ENCODE results near the gene NDUFB11.

The NDUFB11 gene

GRCh38 chrX:47174376-47174775 is 29.9 kb upstream of the NDUFB11 start:
- DNase-seq = no peak

DNA sequence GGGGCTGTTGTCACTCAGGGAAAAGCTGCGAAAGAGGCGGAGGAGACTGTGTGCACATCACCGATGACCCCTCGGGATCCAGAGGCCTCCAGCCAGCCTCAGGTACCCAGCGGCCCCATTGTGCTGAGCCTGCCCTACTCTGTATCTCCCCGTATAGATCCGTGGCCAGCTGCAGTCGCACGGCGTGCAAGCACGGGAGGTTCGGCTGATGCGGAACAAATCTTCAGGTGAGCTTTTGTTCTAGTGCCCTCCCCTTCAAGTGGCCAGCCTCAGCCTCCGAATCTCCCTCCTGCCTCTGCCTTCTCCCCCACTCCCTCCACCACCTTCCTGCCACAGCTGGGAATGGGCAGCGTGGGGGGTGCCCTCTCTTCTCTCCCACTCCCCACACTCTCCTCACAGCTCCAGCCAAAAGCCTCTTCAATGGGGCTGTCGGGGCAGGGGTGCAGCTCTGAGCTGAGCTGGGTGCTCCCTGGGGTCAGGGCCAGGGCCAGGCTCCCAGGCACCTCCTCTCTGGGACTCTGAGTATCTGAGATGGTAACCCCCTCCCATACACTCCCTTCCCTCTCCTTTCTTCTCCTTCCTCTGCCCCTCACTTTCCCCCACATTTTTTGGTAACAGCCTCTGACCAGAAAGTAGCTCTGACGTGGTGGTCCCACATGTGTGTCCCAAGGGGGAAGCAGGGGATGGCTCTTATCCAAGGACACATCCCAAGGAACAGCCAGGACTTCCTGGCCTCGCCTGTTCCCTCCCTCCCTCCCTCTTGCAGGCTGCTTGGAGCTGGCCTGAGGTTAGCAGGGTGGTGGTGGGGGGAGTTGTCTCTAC is 28.7 kb upstream of the NDUFB11 start:
- DNase-seq = no peak

DNA sequence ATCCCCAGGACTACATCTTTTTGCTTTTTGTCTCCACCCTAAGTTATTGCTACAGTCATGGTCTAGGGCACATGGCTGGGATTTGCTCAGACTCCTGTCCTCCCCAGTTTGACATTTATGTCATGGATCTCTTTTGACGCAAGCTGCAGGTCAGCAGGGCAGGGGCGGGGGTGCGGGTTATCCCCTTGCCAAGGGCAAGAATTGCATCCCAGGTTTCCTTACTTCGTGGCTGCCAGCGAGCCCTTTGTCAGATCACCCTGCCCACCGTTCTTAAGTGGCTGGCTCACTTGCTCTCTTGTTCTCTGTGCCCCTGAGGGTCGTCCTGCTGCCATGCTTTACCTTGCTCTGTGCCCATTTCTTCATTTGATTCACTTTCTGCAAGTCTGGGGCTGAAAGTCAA is 28.0 kb upstream of the NDUFB11 start:
- no peak for DNase-seq

- no peak for DNase-seq
These were observed 27.5 kb upstream of the NDUFB11 start for GRCh38 chrX:47171996-47172395.

DNA sequence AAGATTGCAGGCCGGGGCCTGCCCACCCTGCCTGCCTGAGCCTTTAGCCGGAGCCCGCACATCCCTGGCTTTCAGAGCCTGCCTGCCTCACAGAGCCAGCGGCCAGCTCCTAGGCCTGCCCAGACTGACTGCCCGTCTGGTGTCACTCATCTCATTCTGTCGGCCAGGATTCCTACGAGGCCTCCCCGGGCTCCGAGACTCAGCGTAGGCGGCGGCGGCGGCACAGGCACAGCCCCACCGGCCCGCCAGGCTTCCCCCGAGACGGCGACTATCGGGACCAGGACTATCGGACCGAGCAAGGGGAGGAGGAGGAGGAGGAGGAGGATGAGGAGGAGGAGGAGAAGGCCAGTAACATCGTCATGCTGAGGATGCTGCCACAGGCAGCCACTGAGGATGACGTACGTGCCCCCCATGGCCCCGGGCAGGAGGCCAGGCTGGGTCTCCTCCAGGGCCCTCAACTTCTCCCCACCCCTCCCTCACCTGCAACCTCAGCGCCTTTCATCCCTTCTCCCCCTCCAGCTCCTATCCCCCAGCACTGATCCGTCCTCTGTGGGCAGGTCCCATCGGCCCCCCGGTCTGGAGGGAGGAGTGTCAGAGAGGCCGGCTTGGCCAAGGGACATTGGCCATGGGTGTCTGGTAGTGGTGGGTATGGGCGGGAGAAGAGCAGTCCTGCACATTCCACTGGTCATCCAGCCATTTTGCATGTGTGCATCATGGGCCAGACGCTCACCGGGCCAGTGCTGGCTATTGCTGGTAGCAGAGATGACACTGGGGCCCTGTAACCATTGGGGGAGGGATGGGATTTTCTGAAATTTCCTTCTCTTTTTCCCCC is 26.6 kb upstream of the NDUFB11 start:
- no peak for DNase-seq

DNA sequence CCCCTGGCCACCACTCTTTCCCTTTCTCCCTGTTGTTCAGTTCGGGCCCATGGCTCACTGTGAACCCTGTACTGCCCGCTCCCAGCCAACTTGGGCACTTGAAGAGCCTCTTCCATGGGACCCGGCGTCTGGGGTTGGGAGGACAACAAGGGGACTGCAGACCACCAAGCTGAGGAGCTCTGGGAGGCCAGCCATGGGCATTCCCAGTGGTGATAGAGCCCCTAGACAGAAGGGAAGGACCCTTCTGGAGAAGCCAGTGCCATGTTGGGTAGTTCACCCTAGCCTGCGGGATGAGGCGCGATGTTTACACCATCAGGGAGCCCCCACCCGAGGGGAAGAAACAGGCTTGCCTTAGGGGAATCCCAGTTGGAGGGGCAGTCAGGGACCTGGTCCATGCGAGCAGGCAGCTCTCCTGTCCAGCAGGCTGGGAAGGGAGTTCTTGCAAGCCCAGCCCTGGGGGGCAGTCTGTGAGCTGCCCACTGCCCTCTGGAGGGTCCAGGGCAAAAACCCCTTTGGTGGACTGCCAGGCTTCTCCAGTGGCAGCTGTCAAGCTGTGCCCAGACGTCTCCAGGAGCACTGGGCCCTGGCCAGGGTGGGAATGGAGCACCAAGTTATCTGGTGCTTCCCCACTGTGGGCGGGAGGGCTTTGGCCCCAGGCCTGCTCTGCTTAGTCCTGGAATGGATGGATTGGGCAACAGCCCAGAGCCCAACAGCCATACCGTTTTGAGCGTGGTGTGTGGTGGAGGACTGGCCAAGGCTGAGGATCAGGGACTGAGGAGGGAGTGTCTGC is 25.4 kb upstream of the NDUFB11 start:
- DNase-seq = no peak

DNA sequence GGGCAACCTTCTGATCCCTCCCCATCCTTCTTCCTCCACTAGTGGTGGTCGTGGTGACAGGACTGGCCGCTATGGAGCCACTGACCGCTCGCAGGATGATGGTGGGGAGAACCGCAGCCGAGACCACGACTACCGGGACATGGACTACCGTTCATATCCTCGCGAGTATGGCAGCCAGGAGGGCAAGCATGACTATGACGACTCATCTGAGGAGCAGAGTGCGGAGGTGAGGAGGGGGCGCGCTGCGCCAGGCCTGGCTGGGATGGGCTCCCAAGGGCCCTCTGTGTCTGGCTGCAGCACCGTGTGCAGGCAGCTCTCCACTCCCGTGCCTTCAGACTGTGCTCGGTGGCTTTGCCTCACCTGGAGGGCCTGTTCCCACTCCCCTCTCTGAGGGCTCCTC is 24.8 kb upstream of the NDUFB11 start:
- no peak for DNase-seq

DNA sequence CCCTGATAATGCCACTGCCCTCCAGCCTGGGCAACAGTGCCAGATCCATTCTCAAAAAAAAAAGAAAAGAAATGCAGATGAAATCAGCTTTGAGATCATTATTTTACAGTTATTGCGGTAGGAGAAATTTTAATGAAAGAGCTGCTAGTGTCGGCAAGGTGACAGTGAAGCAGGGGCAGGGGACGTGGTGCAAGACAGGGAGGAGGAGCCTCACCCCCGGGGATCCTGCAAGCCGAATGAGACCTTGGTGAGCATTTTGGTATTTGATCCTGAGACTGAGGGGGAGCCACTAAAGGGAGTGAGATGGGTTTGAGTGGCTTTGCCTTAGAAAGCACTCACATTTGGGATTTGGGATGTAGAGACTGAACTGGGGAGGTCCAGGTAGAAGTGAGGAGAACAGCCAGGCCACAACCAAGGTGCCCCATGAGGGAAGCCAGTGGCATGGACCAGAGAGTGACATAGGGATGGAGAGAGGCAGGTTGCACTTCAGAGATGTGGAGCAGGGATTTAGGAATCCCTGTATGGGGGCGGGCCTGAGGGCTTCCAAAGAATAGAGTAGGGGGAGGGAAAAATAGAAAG is 24.1 kb upstream of the NDUFB11 start:
- DNase-seq = no peak

DNA sequence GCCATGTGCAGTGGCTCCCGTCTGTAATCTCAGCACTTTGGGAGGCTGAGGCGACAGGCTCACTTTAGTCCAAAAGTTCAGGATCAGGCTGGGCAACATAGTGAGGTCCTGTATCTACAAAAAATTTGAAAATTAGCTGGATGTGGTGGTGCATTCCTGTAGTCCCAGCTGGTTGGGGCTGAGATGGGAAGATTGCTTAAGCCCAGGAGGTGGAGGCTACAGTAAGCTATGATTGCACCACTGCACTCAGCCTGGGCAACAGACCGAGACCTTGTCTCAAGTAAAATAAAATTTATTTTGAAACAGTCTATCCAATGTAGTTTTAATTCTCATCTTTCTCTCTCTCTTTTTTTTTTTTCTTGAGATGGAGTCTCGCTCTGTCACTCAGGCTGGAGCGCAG is 21.6 kb upstream of the NDUFB11 start:
- no peak for DNase-seq

DNA sequence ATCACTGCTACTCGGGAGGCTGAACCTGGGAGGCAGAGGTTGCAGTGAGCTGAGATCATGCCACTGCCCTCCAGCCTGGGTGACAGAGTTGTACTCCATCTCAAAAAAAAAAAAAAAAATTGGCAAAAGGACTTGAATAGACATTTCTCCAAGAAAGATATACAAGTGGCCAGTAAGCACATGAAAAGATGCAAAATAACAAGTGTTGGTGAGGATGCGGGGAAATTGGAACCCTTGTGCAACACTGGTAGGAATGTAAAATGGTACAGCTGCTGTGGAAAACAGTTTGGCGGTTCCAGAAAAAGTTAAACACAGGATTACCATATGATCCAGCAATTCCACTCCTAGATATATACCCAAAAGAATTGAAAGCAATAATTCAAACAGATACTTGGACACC is 19.9 kb upstream of the NDUFB11 start:
- no peak for DNase-seq

DNA sequence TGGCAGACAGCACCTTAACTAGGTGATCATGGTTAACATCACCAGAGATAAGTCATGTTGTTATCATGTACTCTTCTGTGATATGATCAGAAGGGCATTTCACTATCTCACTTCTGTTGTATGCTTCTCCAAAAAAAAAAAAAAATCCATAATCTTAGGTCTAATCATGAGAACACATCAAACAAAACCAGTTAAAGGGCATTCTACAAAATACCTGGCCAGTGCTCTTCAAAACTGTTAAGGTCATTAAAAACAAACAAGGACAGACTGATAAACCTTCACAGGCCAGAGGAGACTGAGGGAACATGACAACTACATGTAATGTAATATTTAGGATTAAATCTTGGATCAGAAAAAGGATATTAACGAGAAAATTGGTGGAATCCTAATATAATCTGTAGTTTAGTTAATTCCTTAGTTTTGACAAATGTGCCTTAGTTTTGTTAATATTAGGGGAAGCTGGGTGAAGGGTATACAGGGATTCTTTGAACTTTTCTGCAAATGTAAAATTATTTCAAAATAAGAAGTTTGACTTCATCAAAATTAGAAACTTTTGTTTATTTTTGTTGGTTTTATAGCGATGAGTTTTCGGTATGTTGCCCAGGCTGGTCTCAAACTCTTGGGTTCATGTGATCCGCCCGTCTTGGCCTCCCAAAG is 18.6 kb upstream of the NDUFB11 start:
- no peak for DNase-seq

DNA sequence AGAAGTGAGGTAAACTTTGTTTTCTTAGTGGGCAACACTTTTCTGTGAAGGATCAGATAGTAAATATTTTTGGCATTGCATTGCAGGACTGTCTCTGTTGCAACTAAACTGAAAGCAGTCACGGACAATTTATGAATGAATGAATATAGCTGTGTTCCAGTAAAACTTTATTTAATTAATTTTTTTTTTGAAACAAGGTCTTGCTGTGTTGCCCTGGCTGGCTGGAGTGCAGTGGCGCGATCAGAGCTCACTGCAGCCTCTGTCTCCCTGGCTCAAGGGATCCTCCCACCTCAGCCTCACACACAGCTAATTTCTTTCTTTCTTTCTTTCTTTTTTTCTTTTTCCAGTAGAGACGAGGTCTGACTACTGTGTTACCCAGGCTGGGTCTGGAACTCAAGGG is 16.3 kb upstream of the NDUFB11 start:
- no peak for DNase-seq

- DNase-seq = no peak
These were observed 14.3 kb upstream of the NDUFB11 start for GRCh38 chrX:47158781-47159180.

DNA sequence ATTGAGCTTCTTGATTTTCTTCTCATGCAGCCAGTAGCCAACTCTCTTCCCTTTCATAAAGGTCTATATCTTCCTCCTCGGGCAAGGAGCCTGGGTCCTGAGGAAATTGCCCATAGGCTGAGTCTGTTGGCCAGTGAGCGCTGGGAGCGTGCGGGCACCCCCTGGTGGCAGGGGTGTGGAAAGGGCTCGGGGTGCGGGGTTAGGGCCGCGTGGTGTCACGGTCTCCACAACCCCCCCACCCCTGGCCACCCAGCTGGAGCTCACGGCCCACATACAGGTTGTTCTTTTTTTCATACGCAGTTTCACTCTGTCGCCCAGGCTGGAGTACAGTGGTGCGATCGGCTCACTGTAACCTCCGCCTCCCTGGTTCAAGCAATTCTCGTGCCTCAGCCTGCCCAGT is 13.6 kb upstream of the NDUFB11 start:
- DNase-seq = no peak

- no peak for DNase-seq
These were observed 12.4 kb upstream of the NDUFB11 start for GRCh38 chrX:47156611-47157520.

- no peak for DNase-seq
These were observed 6.9 kb upstream of the NDUFB11 start for GRCh38 chrX:47151435-47151834.

GRCh38 chrX:47148946-47149345 is 4.4 kb upstream of the NDUFB11 start:
- DNase-seq = no peak

- no peak for DNase-seq
These were observed 2.7 kb upstream of the NDUFB11 start for GRCh38 chrX:47146936-47147859.

DNA sequence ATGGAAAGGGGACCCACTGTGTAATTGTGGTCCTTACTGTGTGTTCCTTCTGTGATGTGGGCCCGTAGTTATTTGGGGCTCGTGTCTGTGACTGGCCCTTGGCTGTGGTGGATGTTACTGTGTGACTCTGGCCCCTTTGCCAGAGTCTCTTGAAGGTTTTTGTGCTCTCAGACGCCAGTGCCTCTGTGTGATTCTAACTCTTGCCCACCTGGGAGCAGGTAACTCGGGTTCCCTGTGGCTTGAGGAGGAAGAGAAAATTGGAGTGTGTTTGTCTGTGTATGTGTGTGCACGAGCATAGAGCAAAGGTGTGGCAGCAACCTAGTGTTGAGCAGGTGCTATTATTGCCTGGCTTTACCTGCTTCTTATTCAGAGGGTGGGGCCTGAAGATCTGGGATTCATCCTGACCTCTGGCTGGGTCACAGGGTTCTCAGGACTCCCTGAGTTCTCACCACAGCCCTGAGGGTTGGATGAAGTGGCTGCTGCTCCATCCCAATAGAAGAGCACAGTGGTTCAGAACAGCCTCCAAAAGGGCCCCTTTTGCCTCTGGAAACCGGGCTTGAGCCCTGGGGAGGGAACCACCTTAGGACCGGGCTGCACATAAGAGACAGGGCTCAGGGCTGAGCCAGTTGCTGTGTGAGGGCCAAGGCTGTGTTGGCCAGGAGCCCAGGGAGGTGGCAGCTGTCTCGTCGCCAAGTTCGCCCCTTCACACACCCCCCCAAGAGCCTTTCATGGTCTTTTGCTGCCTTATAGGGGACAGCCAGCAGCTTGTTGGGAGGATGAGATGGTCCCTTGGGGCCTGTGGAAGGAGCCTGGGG is 1.8 kb upstream of the NDUFB11 start:
- no peak for DNase-seq
